AG09319 (cell line): ENCODE data around the gene WAS.
"Not testable (repeated sequence)": the region's sequence is repeated elsewhere in the genome, so short reads cannot be mapped to it uniquely, and the experiment has no call there.

Experiments used
- DNase-seq: peaks from one replicate; pipeline ENCODE4 v3.0.0-alpha.2; 2010; ENCODE audit warnings: low read depth; ENCODE audit errors: extremely low read depth
- CTCF ChIP-seq: IDR thresholded peaks from 2 replicates; pipeline ENCODE4 v1.5.1; 2011; ENCODE audit warnings: low read depth, mild to moderate bottlenecking, inconsistent platforms, low read length, moderate library complexity

Gene WAS

GRCh38 chrX:48663241-48663640, 20.4 kb upstream of the WAS start:
- no peak for DNase-seq
- TF ChIP-seq CTCF: no peak

GRCh38 chrX:48664156-48664555, 19.4 kb upstream of the WAS start:
- no peak for DNase-seq
- no peak for TF ChIP-seq CTCF

GRCh38 chrX:48665991-48666390, 17.6 kb upstream of the WAS start:
- no peak for DNase-seq
- TF ChIP-seq CTCF: no peak

- no peak for DNase-seq
- no peak for TF ChIP-seq CTCF
Observed at GRCh38 chrX:48666649-48667048, 16.9 kb upstream of the WAS start.

GRCh38 chrX:48667509-48667908, 16.1 kb upstream of the WAS start:
- TF ChIP-seq CTCF: no peak
- no peak for DNase-seq

GRCh38 chrX:48668187-48668586, 15.4 kb upstream of the WAS start:
- not testable (repeated sequence) for DNase-seq

- peak; percentile 54 for DNase-seq
- TF ChIP-seq CTCF: no peak
Observed at GRCh38 chrX:48676106-48676892, 7.3 kb upstream of the WAS start.

GRCh38 chrX:48676893-48677270, 6.7 kb upstream of the WAS start:
- TF ChIP-seq CTCF: no peak
- DNase-seq: no peak
